Neuronal stem cell (in vitro differentiated cells): ENCODE data around the gene DOCK11.

Experiments
- DNase-seq: peaks from one replicate; pipeline ENCODE4 v3.0.0-alpha.2; 2013; ENCODE audit warnings: low spot score
- H2AFZ ChIP-seq: one replicate; pipeline ENCODE4 v1.6.1; 2013; ENCODE audit warnings: mild to moderate bottlenecking, low read length, inconsistent platforms
- H2AK5ac ChIP-seq: 2 replicates; pipeline ENCODE4 v1.6.1; 2013; ENCODE audit warnings: low read depth, mild to moderate bottlenecking, inconsistent platforms, low read length, moderate library complexity, mixed read lengths
- H2BK120ac ChIP-seq: 2 replicates; pipeline ENCODE4 v1.6.1; 2013; ENCODE audit warnings: low read depth, mild to moderate bottlenecking, inconsistent platforms, low read length, moderate library complexity, mixed read lengths
- H2BK12ac ChIP-seq: one replicate; pipeline ENCODE4 v1.6.1; 2013; ENCODE audit warnings: low read length, inconsistent platforms
- H2BK15ac ChIP-seq: 2 replicates; pipeline ENCODE4 v1.6.1; 2013; ENCODE audit warnings: mild to moderate bottlenecking, low read length, inconsistent platforms, mixed read lengths
- H2BK5ac ChIP-seq: one replicate; pipeline ENCODE4 v1.6.1; 2013; ENCODE audit warnings: inconsistent platforms, mild to moderate bottlenecking, low read length, moderate library complexity
- H3K14ac ChIP-seq: one replicate; pipeline ENCODE4 v1.6.1; 2013; ENCODE audit warnings: low read length, inconsistent platforms
- H3K18ac ChIP-seq: 2 replicates; pipeline ENCODE4 v1.6.1; 2013; ENCODE audit warnings: low read length, inconsistent platforms
- H3K23ac ChIP-seq: 2 replicates; pipeline ENCODE4 v1.6.1; 2013; ENCODE audit warnings: low read depth, mild to moderate bottlenecking, mixed read lengths, low read length, inconsistent platforms; ENCODE audit not compliant: poor library complexity
- H3K27ac ChIP-seq: replicated peaks from 3 replicates; pipeline ENCODE4 v1.5.1; 2013; ENCODE audit warnings: low read length, inconsistent platforms
- H3K27me3 ChIP-seq, 3 experiments: 2 replicates each; pipeline ENCODE4 v1.6.1; 2013; ENCODE audit warnings: low read length in 3 of 3, mild to moderate bottlenecking in 2 of 3, inconsistent platforms in 1 of 3, low read depth in 1 of 3, mixed read lengths in 1 of 3, moderate library complexity in 1 of 3; ENCODE audit not compliant: control insufficient read depth in 3 of 3, insufficient read depth in 3 of 3
- H3K36me3 ChIP-seq, 2 donors: replicated peaks in 1 of 2; 2 replicates each; pipeline ENCODE4 v1.6.1; 2013; ENCODE audit warnings: low read length in 2 of 2; ENCODE audit not compliant: control insufficient read depth in 2 of 2, insufficient read depth in 2 of 2
- H3K4ac ChIP-seq: 2 replicates; pipeline ENCODE4 v1.6.1; 2013; ENCODE audit warnings: inconsistent platforms, mild to moderate bottlenecking, low read length, moderate library complexity
- H3K4me1 ChIP-seq, 2 donors: 1 replicate in 1 of 2; 2 replicates in 1 of 2; pipeline ENCODE4 v1.6.1; 2013; ENCODE audit warnings: low read length in 2 of 2, low read depth in 1 of 2; ENCODE audit not compliant: control insufficient read depth in 2 of 2, insufficient read depth in 1 of 2
- H3K4me2 ChIP-seq: one replicate; pipeline ENCODE4 v1.6.1; 2013; ENCODE audit warnings: mild to moderate bottlenecking, low read length, inconsistent platforms; ENCODE audit not compliant: insufficient read depth, poor library complexity, severe bottlenecking
- H3K4me3 ChIP-seq, 2 donors: 2 replicates each; pipeline ENCODE4 v1.5.1; 2013; ENCODE audit warnings: low read length in 2 of 2, mild to moderate bottlenecking in 2 of 2, inconsistent platforms in 1 of 2, moderate library complexity in 1 of 2
- H3K79me1 ChIP-seq: one replicate; pipeline ENCODE4 v1.6.1; 2013; ENCODE audit warnings: low read depth, mild to moderate bottlenecking, inconsistent platforms, low read length, moderate library complexity
- H3K9ac ChIP-seq: one replicate; pipeline ENCODE4 v1.6.1; 2013; ENCODE audit warnings: mild to moderate bottlenecking, low read depth, low read length, inconsistent platforms; ENCODE audit not compliant: poor library complexity
- H3K9me3 ChIP-seq, 2 donors: replicated peaks in 1 of 2; 2 replicates each; pipeline versions ENCODE3 to v1.6.1; 2013; ENCODE audit warnings: low read length in 2 of 2, mild to moderate bottlenecking in 2 of 2, inconsistent platforms in 1 of 2, low read depth in 1 of 2, mixed read lengths in 1 of 2, moderate library complexity in 1 of 2; ENCODE audit not compliant: control insufficient read depth in 2 of 2, insufficient read depth in 1 of 2
- H4K8ac ChIP-seq: one replicate; pipeline ENCODE4 v1.6.1; 2013; ENCODE audit warnings: low read depth, mild to moderate bottlenecking, inconsistent platforms, low read length, moderate library complexity
- H4K91ac ChIP-seq: one replicate; pipeline ENCODE4 v1.6.1; 2013; ENCODE audit warnings: low read length, low read depth, mild to moderate bottlenecking, inconsistent platforms; ENCODE audit not compliant: poor library complexity
- WGBS, 2 donors: extraction: QIAGEN DNeasy Blood & Tissue Kit; methylation state at CpG; one replicate each; pipeline ENCODE4 v1.1.7; 2013; ENCODE audit warnings: missing lambda C conversion rate in 2 of 2, mixed read lengths in 1 of 2; ENCODE audit not compliant: insufficient read length in 2 of 2, insufficient replicate concordance in 1 of 2; ENCODE audit errors: extremely low coverage in 2 of 2; 5-methylcytosine and 5-hydroxymethylcytosine counted together

The DOCK11 gene

DNA sequence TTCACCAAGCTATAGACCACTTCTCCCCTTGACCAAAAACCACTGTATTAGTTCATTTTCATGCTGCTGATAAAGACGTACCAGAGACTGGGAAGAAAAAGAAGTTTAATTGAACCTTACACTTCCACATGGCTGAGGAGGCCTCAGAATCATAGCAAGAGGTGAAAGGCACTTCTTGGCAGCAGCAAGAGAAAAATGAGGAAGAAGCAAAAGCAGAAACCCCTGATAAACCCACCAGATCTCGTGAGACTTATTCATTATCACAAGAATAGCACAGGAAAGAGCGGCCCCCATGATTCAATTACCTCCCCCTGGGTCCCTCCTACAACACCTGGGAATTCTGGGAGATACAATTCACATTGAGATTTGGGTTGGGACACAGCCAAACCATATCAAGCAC lies 97.8 kb downstream of the DOCK11 start:
- Histone ChIP-seq H4K91ac (no peak overlapping the region), H2AFZ (no peak overlapping the region), H3K4me1 (peaks cover 0 to 3% of the 10 kb centered on the region in 2 donors), H2AK5ac (no peak overlapping the region), H2BK5ac (no peak overlapping the region), H3K9ac (no peak overlapping the region), H2BK12ac (no peak overlapping the region), H3K4me2 (no peak overlapping the region), H3K27me3 (no peaks in the 10 kb centered on the region), H3K18ac (no peak overlapping the region), H3K14ac (no peak overlapping the region), H3K27ac (no peak overlapping the region), H3K4me3 (no peak overlapping the region), H3K4ac (no peak overlapping the region), H3K36me3 (peaks cover 0 to 3% of the 10 kb centered on the region in 2 donors), H3K79me1 (no peaks in the 10 kb centered on the region), H3K9me3 (no peaks in the 10 kb centered on the region), H2BK120ac (no peak overlapping the region), H2BK15ac (no peak overlapping the region), H3K23ac (no peak overlapping the region), H4K8ac (no peak overlapping the region)
- DNase-seq: no peak
- no CpG with 5 or more reads among the region's 3 CpGs for WGBS, 2 donors

DNA sequence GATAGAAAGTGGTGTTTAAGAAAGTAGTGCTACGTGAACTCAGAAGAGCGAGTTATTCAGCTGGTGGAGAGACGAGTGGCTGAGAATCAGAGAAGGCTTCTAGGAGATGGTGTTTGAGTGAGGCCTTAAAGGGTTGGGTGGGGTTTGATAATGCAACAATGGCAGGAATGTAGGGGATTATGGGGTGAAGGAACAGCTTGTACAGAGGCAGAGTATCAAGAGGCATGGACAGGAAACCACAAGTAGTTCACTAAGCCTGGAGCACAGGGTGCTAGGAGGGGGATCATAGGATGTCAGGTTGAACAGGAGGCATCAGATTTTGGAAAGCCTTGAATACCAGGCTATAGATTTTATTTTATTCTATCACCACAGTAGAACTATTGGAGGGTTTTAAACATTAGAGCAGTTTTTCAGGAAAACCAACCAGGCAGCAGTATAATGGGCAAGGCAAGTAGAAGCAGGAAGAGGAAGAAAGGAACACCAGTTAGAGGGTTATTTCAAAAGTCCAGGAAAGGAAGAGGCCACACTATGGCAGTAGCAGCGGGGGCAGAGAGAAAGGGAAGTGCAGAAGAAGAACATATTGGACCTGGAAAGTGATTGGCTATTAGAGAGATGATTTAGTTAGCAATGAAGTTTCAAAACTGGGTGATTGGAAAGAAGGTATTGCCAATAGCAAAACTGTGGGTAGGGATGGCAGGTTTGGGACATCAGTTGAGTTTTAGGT lies 99.2 kb downstream of the DOCK11 start:
- Histone ChIP-seq H3K23ac (no peak overlapping the region), H3K36me3 (no peaks in the 10 kb centered on the region), H2BK12ac (no peak overlapping the region), H3K9ac (no peak overlapping the region), H3K27me3 (no peaks in the 10 kb centered on the region), H2BK15ac (no peak overlapping the region), H3K27ac (no peak overlapping the region), H3K18ac (no peak overlapping the region), H2AK5ac (no peak overlapping the region), H4K8ac (no peak overlapping the region), H3K9me3 (no peaks in the 10 kb centered on the region), H3K4ac (no peak overlapping the region), H3K4me1 (peaks cover 0 to 3% of the 10 kb centered on the region in 2 donors), H3K14ac (no peak overlapping the region), H2AFZ (no peak overlapping the region), H3K4me2 (no peak overlapping the region), H2BK5ac (no peak overlapping the region), H3K4me3 (no peak overlapping the region), H4K91ac (no peak overlapping the region), H3K79me1 (no peaks in the 10 kb centered on the region), H2BK120ac (no peak overlapping the region)
- WGBS, 2 donors: no CpG with 5 or more reads among the region's 4 CpGs
- DNase-seq: no peak

DNA sequence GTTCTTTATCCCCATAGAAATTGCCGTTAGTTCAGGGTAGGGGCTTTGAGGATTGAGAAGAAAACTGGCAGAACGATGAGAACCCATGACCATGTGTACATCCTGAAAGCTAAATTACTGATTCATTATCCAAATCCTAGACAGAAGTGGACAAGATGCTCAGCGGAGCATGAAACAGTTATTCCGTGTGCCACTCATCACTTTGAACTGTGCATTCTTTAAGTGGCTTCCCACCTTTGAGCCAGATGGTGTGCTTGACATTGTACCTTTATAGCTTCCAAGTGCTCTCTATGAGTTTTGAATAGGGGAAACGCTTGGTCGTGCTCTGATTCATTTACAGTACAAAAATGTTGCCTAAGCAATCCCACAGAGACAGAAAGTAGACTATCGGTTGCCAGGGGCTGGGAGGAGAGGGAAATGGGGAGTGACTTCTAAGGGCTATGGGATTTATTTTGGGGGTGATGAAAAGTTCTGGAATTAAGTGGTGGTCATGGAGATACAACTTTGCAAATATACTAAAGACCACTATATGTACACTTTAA lies 100.0 kb downstream of the DOCK11 start:
- H2AK5ac ChIP-seq: no peak overlapping the region
- no peak overlapping the region for H3K27ac ChIP-seq

GRCh38 chrX:118596390-118596789 lies 100.8 kb downstream of the DOCK11 start:
- H2BK5ac ChIP-seq: no peak overlapping the region
- no peak overlapping the region for H2AFZ ChIP-seq
- no peak overlapping the region for H3K18ac ChIP-seq
- H3K4me2 ChIP-seq: no peak overlapping the region
- H2BK15ac ChIP-seq: no peak overlapping the region
- no peaks in the 10 kb centered on the region for H3K36me3 ChIP-seq
- no peak overlapping the region for H3K4me3 ChIP-seq
- H3K4ac ChIP-seq: no peak overlapping the region
- H3K9me3 ChIP-seq: no peaks in the 10 kb centered on the region
- no peaks in the 10 kb centered on the region for H3K27me3 ChIP-seq
- H3K9ac ChIP-seq: no peak overlapping the region
- no peak overlapping the region for H3K27ac ChIP-seq
- H3K79me1 ChIP-seq: no peaks in the 10 kb centered on the region
- no peak overlapping the region for H4K8ac ChIP-seq
- no peak overlapping the region for H3K23ac ChIP-seq
- H3K4me1 ChIP-seq: peaks cover 0 to 3% of the 10 kb centered on the region in 2 donors
- H2BK12ac ChIP-seq: no peak overlapping the region
- no peak overlapping the region for H3K14ac ChIP-seq
- no peak overlapping the region for H4K91ac ChIP-seq
- no peak for DNase-seq
- no peak overlapping the region for H2BK120ac ChIP-seq
- no peak overlapping the region for H2AK5ac ChIP-seq

More for the DNA sequence above, 100.0 kb downstream of the DOCK11 start:
- WGBS, 2 donors: no CpG with 5 or more reads among the region's 7 CpGs
- peaks cover 0 to 3% of the 10 kb centered on the region in 2 donors for H3K4me1 ChIP-seq
- DNase-seq: no peak
- H4K8ac ChIP-seq: no peak overlapping the region
- H2BK120ac ChIP-seq: no peak overlapping the region
- no peaks in the 10 kb centered on the region for H3K36me3 ChIP-seq
- H2BK15ac ChIP-seq: no peak overlapping the region
- H3K14ac ChIP-seq: no peak overlapping the region
- H3K79me1 ChIP-seq: no peaks in the 10 kb centered on the region
- no peak overlapping the region for H2BK5ac ChIP-seq
- H3K4ac ChIP-seq: no peak overlapping the region
- no peak overlapping the region for H2AFZ ChIP-seq
- H2BK12ac ChIP-seq: no peak overlapping the region
- H3K4me3 ChIP-seq: no peak overlapping the region
- H4K91ac ChIP-seq: no peak overlapping the region
- no peak overlapping the region for H3K4me2 ChIP-seq
- no peaks in the 10 kb centered on the region for H3K27me3 ChIP-seq
- no peak overlapping the region for H3K9ac ChIP-seq
- no peak overlapping the region for H3K18ac ChIP-seq
- no peaks in the 10 kb centered on the region for H3K9me3 ChIP-seq
- no peak overlapping the region for H3K23ac ChIP-seq
